Measurements from ENCODE around the gene EXOC6. TPM values are rescaled to one million over a fixed set of nuclear protein-coding genes. Genes with fewer than 3 reads are reported as not detected.

Gene EXOC6
- total and polyA plus RNA-seq, 2 of the 13 experiments (the other 11 are each of a cell fraction or from before 2014, with no cell fraction given) = 22.2 to 29.2 TPM

GRCh38 chr10:92972066-92972870, 123.9 kb downstream of the EXOC6 start (continued):
- TF ChIP-seq ARID5B (CRISPR knock-in tag; IDR thresholded peaks at IDR 0.05) (peak; percentile 60; the same call in 1 of the 2 replicates), PBX3 (CRISPR knock-in tag; IDR thresholded peaks at IDR 0.05; ENCODE audit: borderline replicate concordance) (no peak), ZFAT (CRISPR knock-in tag; conservative IDR thresholded peaks at IDR 0.05) (no peak), SAP130 (CRISPR knock-in tag; IDR thresholded peaks at IDR 0.05; ENCODE audit: low read depth) (peak; percentile 48), CERS6 (CRISPR knock-in tag; IDR thresholded peaks at IDR 0.05) (no peak), HMG20A (CRISPR knock-in tag; IDR thresholded peaks at IDR 0.05; ENCODE audit: borderline replicate concordance) (peak; percentile 39; the same call in 1 of the 2 replicates), AFF4 (CRISPR knock-in tag; IDR thresholded peaks at IDR 0.05) (no peak), ZNF607 (CRISPR knock-in tag; IDR thresholded peaks at IDR 0.05; ENCODE audit: borderline replicate concordance) (no peak), ERF (CRISPR knock-in tag; IDR thresholded peaks at IDR 0.05) (0 out of 2 replicates have a peak, but pooled peaks have one; percentile 35), BRF2 (CRISPR knock-in tag; IDR thresholded peaks at IDR 0.05) (no peak), ZNF274 (CRISPR knock-in tag; IDR thresholded peaks at IDR 0.05) (no peak)
